GM19328 (cell line): Measurements from ENCODE around the gene TECPR1.

Experiments used
- ATAC-seq: cut with Tn5 transposase; IDR thresholded peaks from one replicate; pipeline ENCODE4 v1.9.1; 2021; ENCODE audit warnings: mild to moderate bottlenecking, moderate library complexity; ENCODE audit not compliant: unreplicated experiment

The TECPR1 gene

GRCh38 chr7:98248156-98248555 lies 3.9 kb downstream of the TECPR1 start:
- ATAC-seq, result no peak

- ATAC-seq, result no peak
Observed at GRCh38 chr7:98244871-98245270, 7.2 kb downstream of the TECPR1 start.

- no peak for ATAC-seq
Observed at GRCh38 chr7:98242934-98243333, 9.1 kb downstream of the TECPR1 start.

GRCh38 chr7:98242342-98242741 lies 9.7 kb downstream of the TECPR1 start:
- no peak for ATAC-seq

GRCh38 chr7:98241674-98242241 lies 10.3 kb downstream of the TECPR1 start:
- ATAC-seq, result no peak

- no peak for ATAC-seq
Observed at GRCh38 chr7:98240961-98241673, 10.9 kb downstream of the TECPR1 start.

- no peak for ATAC-seq
Observed at GRCh38 chr7:98238976-98239375, 13.1 kb downstream of the TECPR1 start.

- no peak for ATAC-seq
Observed at GRCh38 chr7:98238076-98238475, 14.0 kb downstream of the TECPR1 start.

GRCh38 chr7:98236355-98237185 lies 15.5 kb downstream of the TECPR1 start:
- no peak for ATAC-seq

- ATAC-seq, result no peak
Observed at GRCh38 chr7:98235901-98236300, 16.1 kb downstream of the TECPR1 start.

- ATAC-seq, result no peak
Observed at GRCh38 chr7:98234429-98235147, 17.4 kb downstream of the TECPR1 start.

GRCh38 chr7:98233219-98234070 lies 18.6 kb downstream of the TECPR1 start:
- no peak for ATAC-seq

GRCh38 chr7:98232799-98233198 lies 19.2 kb downstream of the TECPR1 start:
- ATAC-seq, result no peak

GRCh38 chr7:98232263-98232585 lies 19.8 kb downstream of the TECPR1 start:
- no peak for ATAC-seq

GRCh38 chr7:98231493-98232262 lies 20.4 kb downstream of the TECPR1 start:
- ATAC-seq, result no peak

GRCh38 chr7:98230746-98231471 lies 21.1 kb downstream of the TECPR1 start:
- ATAC-seq, result no peak

- ATAC-seq, result no peak
Observed at GRCh38 chr7:98229991-98230745, 21.9 kb downstream of the TECPR1 start.

GRCh38 chr7:98229441-98229840 lies 22.6 kb downstream of the TECPR1 start:
- ATAC-seq, result no peak
